ENCODE measurements around the gene RALA.

The RALA gene

DNA sequence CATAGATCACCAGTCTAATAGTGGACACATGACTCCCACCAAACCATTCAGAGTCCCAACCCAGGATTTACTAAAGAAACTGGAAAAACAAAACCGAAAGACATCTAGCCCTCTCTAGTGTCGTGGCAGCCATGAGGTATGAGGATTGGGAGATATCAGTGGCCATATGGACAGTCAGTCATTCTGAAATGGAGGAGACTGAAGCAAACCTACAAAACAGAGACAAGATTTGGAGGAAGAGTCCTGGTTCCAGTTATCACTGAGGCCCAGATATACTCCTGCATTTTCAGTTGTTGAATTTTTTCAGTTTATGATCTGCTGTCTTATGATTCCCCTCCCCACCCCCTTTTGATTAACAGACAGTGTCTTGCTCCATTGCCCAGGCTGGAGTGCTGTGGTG is 9.1 kb upstream of the RALA start:
- no peak for DNase-seq

DNA sequence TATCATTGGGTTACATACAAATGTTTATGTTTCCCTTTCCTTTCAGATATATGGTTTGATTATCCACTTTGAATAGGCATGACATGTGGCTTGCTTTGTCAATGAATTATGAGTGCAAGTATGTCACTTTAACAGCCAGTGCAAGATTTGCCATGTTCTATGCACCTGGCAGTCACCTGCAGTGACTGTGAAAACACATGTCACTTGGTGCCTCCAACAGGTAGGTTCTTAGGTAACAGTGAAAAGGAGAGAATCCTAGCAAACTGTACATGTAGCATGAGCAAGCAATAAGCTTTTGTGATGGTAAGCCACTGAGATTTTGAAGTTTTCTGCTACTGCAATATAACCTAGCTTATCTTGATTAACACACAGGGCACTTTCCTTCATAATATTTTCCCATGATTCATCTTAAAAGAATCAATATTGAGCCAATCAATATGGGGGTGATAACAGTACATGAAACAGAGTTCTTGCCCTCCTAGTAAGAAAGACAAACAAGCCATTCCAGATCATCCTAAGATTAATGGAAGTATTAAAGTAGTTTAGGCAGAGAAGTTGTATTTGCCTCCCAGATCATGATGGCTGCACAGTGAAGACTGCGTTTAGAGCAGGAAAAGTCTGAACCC is 7.9 kb upstream of the RALA start:
- DNase-seq = no peak

DNA sequence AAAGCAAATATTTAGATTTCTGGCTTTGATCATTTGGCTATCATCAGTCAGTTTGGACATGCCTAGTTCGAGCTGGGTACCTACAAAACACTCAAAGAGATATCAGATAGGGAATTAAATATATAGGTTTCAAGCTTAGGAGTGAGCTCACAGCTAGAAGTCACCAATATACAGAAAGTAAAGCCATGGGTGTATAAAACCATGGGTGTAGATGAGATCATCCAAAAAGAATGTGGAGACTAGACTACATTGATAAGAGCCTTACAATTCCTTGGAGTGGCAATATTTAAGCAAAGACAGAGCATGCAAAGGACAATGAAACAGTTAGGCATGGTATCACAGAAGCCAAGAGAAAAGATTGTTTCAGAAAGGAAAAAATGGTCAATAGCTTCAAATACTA is 7.2 kb upstream of the RALA start:
- no peak for DNase-seq

DNA sequence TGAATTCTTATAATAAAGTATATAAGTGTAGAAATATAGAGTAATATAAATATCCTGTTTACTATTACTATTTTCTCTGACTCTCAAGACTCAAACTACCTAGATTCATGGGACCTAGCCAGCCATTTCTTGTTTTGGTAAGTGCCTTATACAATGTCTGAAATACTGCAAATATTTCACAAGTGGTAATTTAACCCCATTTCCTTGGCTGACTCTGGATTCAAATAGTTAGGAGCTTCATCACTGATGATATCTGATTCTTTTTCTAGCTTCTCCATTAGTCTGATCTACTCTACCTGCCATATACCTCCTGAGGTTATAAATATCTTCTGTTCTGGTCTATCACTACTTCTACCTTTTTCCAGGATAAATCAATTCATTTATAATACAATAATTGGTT is 6.4 kb upstream of the RALA start:
- DNase-seq = no peak

DNA sequence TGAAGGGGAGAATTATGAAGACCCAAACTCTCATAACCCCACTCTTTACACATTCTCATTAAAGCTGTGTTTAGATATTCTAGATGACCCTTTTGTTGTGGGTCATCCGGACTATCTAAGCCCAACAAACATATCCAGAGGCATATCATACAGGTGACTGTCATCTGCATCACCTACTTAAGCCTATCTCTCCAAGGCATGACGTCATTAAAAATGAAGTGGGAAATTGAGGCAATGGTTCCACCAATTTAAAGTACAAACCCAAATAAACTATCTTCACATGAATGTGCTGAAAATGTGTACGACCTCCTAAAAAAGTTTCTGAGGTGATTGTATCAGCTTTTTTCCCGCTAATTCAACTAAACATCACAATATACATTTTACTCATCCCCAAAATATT is 4.5 kb upstream of the RALA start:
- DNase-seq = no peak

DNA sequence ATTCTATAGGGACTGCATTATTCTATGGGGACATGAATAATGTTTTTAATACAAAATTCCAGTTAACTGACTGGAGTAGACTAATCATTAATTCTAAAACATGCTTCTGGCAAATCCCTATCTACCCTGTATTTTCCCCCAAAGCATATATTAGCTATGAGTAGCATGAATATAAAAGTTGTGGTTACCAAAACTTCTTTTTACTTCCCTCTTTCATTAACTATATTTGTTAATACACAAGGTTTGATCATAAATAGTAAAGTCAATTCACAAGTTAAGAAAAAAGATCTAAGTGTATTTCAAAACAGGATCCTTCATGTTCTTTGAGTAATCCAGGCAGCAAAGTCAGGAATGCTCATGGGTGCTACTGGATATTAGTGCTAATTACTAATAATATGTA is 2.9 kb upstream of the RALA start:
- DNase-seq = no peak

DNA sequence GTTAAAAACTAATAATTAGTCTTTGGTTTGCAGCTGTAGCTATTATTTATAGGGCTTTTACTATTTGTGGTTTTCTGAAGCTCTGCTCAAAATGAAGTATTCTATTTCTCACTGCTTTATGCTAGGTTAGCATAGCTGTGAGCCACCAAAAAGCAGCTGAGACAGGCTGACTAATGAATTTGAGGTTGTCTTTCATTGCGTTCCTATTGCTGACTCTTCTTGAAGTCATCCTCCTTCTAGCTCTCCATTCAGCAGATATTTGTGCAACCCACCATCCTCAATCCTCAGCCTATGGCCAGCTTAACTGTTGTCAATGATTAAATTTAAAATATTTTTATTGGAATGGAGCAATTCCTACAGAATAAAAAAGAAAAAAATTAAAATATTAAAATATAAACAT is 2.1 kb upstream of the RALA start:
- DNase-seq = no peak

DNA sequence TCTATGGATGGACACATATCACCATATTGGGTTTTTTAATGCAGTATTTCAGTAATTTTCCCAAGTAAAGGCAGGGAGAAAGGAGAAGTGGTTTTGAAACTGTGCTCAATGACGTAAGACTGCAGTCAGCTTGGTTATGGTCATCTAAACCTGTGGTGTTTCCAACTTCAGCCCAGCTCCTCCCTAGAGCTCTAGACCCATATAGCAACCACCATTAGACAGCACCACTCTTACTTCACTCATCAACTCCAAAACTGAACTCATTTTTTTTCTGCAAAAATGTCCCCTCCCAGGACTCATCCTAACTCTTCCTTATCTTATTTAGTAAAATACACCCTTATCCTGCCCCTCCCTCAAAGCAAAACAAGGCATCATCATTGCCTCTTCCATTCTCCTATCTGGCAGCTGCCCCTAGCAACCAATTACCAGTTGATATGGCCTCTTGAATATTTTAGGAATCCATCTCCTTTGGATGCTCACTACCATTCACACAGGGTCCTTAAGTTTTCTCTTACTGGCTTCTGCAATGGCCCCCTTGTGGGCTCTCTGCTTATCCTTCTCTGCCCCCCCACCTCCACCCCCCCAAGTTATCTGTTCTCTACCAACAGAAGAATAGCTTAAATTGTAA is 1.5 kb upstream of the RALA start:
- DNase-seq = no peak

DNA sequence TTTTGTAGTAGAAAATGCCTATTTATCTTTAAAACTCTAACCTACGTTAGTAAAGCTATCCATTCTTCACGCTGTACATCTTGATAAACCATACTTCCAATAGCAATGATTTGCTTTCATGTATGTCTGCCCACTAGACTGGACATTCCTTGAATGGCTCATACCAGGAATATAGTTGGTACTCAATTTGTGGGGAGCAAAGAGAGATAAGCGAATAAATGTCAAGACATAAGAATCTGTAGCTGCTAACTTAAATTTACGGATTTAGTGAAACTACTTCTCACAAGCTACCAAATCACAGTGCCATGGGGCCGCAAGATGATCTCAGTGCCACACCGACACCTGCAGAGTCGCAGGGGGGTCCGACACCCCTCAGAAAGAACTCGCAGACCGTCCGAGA is 763 bp upstream of the RALA start:
- no peak for DNase-seq

DNA sequence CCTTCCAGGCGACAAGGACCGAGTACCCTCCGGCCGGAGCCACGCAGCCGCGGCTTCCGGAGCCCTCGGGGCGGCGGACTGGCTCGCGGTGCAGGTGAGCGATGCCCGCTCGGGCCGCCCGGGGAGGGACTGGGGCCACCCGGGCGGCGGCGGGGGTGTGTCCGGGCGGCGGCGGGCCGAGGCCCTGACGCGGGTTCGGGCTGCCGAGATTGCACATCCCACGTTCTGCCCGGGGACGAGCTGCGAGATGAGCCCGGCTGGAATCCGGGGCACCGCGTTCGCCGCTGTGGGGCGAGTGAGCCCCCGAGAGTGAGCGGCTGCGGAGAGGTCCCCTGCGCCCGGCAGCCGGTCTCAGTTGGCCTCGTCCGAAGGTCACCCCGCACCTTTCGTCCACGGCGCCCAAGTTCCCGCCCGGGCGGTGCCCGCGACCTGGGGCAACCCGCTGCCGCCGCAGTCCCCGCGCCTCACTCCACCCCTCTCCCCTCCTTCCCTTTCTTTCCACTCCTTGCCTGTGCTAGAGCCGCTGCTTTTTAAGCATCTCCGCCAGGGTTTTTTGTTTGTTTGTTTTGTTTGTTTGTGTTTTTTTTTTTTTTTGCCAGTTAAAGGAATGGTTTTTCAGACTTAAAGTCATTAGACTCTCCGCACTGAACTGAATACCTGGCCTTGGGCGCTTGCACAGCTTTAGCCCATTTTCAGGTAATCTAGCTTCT is 515 bp downstream of the RALA start:
- no peak for DNase-seq

DNA sequence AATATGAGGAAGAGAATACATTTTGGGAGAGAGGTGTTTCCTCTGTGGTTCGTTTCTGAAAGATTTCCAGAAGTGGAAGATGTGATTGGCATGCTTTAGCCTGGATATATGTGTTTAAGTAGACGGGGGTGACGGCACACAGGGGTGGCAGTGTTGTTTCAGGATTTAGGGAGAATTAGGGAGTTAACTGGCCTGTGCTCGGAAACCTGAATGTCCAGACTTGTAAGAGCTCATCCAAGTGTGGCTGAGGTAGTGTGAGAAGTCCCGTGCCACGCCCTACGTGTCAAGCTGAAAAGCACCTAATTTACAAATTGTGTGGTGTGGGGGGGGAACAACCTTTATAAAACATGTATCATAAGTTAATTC is 1.1 kb downstream of the RALA start:
- no peak for DNase-seq

DNA sequence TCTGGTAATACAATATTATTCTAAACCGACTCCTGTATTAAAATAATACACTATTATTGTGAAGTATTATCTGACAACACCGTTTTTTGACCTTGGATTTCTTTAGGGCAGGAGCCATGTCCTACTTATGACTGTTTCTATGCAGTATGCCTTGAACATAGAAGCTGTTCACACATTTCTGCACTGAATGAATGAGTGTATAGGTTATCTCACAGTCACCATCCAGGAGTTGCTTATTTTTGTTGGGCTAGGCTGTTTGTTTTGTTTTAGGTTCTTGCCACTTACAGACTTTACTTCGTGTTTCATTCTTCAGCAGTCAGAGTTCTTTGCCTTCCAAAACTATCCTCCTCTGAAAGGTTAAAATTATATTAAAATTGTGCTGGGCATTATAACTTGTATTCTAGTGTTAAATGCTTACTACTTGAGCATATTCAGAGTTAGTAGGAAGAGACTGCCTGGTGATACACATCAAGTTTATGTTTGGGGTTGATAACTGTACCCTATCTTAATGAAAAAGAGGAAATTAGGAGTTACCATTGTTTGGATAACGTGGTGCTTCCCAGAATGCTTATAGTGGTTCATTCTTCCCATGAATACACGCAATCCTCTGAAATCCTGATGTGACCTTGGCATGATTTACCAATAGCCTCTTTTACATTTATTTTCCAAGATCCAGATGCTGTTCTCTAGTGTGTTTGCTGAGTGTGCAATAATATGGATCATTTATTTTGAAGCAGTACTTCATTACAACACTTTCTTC is 1.7 kb downstream of the RALA start:
- DNase-seq = no peak

DNA sequence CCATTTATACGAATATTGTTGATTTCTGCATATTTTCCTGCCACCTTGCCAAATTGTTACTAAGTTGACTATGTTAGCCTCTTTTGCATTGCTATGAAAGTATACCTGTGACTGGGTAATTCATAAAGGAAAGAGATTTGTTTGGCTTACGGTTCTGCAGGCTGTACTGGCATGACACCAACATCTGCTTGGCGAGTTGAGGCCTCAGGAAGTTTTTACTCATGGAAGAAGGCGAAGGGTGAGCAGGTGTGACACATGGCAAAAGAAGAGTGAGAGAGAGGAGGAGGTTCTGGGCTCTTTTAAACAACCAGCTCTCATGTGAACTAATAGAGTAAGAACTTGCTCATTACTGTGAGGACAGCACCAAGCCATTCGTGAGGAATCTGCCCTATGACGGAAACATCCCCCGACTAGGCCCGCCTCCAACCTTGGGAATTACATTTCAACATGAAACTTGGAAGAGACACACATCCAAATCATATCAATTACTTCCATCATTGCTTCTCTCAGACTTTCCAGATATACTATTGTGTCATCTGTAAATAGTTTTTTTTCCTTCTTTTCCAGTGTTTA is 8.4 kb downstream of the RALA start:
- no peak for DNase-seq

DNA sequence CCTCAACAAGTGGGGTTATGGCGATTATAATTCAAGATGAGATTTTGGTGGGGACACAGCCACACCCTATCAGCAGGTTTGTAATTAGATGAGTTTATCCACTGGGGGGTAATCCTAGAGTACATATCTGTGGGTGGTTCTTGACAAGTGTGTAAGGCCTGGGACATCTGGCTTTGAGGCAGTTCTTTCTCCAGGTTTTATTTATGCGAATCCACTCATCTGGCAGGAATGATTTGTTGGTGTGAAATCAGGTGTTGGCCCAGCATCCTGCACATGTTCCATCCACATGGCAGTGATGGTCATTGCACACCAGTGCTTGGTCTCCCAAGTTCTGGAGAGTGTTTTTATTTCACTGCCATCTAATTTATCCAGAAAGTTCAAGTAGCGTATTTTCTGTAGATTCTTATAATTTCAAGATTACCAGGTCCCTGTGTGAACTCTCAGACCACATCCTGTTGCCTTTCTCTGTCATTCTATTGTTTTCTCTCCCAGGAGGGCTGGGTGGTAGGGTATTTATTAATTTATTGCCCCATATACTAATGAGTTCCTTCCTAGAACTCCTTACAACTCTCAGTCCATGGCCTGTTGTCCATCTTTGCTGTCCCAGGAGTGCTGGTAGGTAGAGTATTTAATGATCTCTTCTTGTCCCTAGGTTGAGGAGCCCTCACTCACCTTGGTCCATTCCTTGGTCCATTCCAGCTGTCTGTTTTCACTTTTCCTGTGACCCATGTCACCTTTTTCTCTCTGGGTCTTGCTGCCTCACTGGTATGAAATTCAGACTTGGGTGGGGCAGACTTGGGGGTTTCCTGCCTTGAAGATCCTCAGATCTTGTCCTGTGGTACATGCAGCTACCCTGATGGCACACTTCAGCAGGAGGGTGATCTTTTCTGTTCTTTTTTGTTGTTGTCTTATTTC is 10.4 kb downstream of the RALA start:
- no peak for DNase-seq

DNA sequence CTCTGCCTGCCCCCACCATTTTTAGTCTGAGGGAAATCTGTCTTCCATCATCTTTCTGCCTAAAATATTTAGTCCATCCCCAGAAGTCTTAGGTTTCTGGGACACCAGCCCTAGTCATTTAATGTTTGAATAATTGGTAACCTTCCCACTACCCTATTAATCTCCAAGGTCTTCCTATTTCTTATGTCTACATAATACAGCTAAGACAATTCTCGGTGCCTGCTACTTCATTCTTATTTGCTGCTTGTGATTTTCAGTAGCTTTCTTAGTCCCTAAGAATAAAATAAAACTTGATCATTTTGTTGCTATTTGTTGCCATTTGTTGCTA is 11.1 kb downstream of the RALA start:
- DNase-seq = no peak

DNA sequence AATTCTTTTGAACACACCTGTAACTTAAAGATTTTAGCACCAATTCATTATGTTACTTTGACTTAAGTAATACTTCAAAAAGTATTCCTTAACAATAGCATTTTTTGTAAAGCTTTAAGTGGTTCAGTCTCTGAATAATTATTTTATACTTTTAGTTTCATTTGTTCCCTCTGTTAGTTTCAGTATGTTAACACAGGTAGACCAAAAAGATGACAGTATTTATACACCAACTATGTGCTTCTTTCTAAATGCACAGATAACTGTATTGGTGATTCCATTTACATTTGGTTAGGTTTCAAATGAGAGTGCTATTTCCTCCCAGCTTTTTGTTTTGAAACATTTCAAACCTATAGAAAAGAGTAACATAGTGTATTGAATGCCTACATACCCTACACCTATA is 14.0 kb downstream of the RALA start:
- DNase-seq = no peak

DNA sequence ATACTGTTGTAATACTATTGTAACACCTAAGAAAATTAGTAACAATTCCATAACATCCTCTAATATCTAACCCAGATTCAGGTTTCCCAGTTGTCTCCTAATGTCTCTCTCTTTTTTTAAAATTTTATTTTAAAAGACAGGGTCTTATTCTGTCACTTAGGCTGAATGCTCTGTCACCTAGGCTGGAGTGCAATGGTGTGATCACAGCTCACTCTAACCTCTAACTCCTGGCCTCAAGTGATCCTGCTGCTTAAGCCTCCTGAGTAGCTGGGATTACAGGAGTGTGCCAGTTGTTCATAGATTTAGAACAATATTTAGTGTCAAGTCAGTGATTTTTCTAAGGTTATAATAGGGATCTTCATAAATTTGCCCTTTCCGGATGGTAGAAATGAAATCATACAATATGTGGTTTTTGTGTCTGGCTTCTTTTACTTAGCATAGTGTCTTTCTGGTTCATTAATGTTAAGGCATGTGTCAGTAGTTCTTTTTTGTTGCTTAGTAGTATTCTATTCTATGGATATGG is 14.7 kb downstream of the RALA start:
- DNase-seq = no peak

DNA sequence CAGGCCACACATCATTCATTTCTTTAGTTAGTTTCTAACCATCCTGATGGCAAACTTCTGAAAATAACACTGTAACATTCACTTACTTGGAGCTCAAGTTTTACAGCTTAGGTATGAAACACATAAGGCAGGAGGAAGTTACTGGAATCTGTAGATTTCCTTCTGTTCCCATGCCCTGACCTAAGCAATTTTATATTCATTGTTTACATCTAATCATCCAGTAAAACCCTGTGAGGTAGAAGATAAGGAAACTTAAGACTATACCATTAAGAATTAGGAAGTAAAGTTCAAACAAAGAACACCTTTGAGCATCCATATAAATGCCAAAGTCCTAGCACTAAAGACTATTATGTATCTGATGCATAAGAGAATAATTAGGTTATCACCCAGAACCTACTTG is 19.5 kb downstream of the RALA start:
- no peak for DNase-seq

DNA sequence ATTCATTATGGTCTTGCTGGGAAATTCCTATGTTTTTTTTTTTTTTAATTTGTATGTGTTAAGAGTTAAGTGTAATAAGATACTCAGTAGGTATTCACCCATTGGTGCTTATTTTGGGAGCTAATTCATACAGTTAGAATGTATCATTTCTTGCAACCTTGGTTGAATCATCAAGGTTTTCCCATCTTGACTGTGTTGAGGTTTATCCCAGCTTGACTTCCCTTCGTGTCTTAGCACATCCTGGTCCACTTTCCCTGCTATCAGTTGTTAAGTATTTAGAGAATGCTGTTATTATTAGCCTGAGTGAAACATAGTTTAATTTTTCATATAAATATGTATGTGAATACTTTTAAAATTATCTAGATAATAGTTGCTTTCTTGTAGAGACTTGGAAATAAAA is 20.8 kb downstream of the RALA start:
- no peak for DNase-seq

DNA sequence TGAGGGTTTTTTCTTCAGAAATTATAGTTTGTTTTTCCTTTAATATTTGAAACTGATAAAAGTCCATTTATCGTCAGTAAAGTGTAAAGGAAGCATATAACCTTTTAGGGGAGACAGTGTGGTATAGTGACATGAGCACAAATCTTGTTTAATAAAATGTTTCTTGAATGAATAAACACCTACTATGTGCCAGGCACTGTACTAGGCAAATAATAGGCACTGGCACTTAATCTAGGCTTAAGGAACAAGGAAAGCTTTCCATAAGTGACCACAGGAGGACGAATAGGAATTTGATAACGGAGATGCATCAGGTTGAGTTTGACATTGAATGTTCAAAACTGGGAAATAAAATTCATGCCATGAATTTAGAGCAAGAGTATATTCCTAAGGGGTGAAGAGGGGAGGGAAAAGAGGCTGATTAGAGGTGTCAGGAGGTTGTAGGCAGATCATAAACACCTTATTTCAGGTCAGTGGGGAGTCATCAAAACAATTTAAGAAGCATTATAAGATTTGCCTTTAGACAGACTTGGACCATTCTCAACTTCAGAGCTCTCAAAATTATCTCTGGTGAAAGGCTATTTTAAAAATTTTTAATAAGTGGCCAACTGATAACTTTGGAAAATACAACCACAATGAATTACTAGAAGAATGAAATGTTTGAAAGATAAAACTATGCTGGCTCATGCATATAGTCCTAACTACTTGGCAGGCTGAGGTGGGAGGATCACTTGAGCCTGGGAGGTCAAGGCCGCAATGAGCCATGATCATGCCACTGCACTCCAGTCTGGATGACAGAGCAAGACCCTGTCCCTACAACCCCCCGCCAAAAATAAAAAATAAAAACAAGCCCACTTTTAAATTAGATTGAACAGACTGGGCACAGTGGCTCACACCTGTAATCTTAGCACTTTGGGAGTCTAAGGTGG is 22.4 kb downstream of the RALA start:
- DNase-seq = no peak

DNA sequence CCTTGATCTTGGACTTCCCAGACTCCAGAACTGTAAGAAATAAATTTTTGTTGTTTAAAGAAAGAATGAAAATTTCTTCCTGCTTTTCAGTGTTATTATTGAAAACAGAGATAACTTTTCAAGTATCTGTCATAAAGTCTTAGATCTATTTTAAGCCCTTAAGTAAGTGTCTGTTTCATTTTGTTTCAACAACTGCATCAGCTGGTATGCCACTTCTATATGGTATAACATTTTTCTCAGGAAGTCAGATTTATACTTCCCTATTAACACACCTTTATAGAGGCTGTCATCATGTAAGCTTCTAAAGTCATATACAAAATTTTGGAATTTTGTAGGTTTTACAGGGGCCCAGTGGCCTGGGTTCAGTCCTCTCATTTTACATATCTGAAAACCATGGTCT is 24.4 kb downstream of the RALA start:
- no peak for DNase-seq
